Neuron (in vitro differentiated cells): ENCODE measurements around the gene SMPX.

Source experiments
- H2AFZ ChIP-seq: one replicate; pipeline ENCODE4 v1.6.1; 2013; ENCODE audit warnings: low read depth, mild to moderate bottlenecking, inconsistent platforms, low read length, moderate library complexity
- H3K27me3 ChIP-seq: one replicate; pipeline ENCODE4 v1.6.1; 2013; ENCODE audit warnings: low read length; ENCODE audit not compliant: insufficient read depth
- H3K36me3 ChIP-seq: one replicate; pipeline ENCODE4 v1.6.1; 2013; ENCODE audit warnings: low read length; ENCODE audit not compliant: insufficient read depth
- H3K4me1 ChIP-seq: one replicate; pipeline ENCODE4 v1.6.1; 2013; ENCODE audit warnings: low read length; ENCODE audit not compliant: insufficient read depth
- H3K4me3 ChIP-seq: 2 replicates; pipeline ENCODE4 v1.5.1; 2013; ENCODE audit warnings: mild to moderate bottlenecking, low read length, moderate library complexity
- H3K9me3 ChIP-seq: one replicate; pipeline ENCODE4 v1.6.1; 2013; ENCODE audit warnings: low read length

The SMPX gene

GRCh38 chrX:21698272-21698671, 59.6 kb downstream of the SMPX start:
- H3K36me3 ChIP-seq, result no peaks in the 10 kb centered on the region
- no peak overlapping the region for H3K4me3 ChIP-seq
- peaks cover 3% of the 10 kb centered on the region for H3K27me3 ChIP-seq
- no peaks in the 10 kb centered on the region for H3K9me3 ChIP-seq
- H3K4me1 ChIP-seq, result peaks cover 6% of the 10 kb centered on the region
- H2AFZ ChIP-seq, result no peak overlapping the region

- no peak overlapping the region for H3K4me3 ChIP-seq
- H2AFZ ChIP-seq, result no peak overlapping the region
- no peaks in the 10 kb centered on the region for H3K4me1 ChIP-seq
- no peaks in the 10 kb centered on the region for H3K36me3 ChIP-seq
- H3K27me3 ChIP-seq, result peaks cover 5% of the 10 kb centered on the region
- no peaks in the 10 kb centered on the region for H3K9me3 ChIP-seq
Measured at GRCh38 chrX:21691512-21692018, 66.4 kb downstream of the SMPX start.

- H3K9me3 ChIP-seq, result peaks cover 2% of the 10 kb centered on the region
Measured at GRCh38 chrX:21683941-21684340, 74.0 kb downstream of the SMPX start.

GRCh38 chrX:21678048-21678612, 79.8 kb downstream of the SMPX start:
- no peaks in the 10 kb centered on the region for H3K9me3 ChIP-seq
- H3K36me3 ChIP-seq, result no peaks in the 10 kb centered on the region
- H3K4me3 ChIP-seq, result no peak overlapping the region
- H2AFZ ChIP-seq, result no peak overlapping the region
- no peaks in the 10 kb centered on the region for H3K4me1 ChIP-seq
- H3K27me3 ChIP-seq, result peaks cover 4% of the 10 kb centered on the region

More at GRCh38 chrX:21683941-21684340, 74.0 kb downstream of the SMPX start:
- Histone ChIP-seq H3K4me1 (no peaks in the 10 kb centered on the region), H3K4me3 (no peak overlapping the region), H3K27me3 (peaks cover 3% of the 10 kb centered on the region), H2AFZ (no peak overlapping the region), H3K36me3 (no peaks in the 10 kb centered on the region)

GRCh38 chrX:21675931-21676330, 82.0 kb downstream of the SMPX start:
- H3K36me3 ChIP-seq, result no peaks in the 10 kb centered on the region
- no peak overlapping the region for H3K4me3 ChIP-seq
- no peaks in the 10 kb centered on the region for H3K4me1 ChIP-seq
- no peaks in the 10 kb centered on the region for H3K9me3 ChIP-seq
- H2AFZ ChIP-seq, result no peak overlapping the region
- H3K27me3 ChIP-seq, result peaks cover 4% of the 10 kb centered on the region

- no peaks in the 10 kb centered on the region for H3K36me3 ChIP-seq
- H3K27me3 ChIP-seq, result peaks cover 4% of the 10 kb centered on the region
- no peaks in the 10 kb centered on the region for H3K4me1 ChIP-seq
- H3K9me3 ChIP-seq, result no peaks in the 10 kb centered on the region
- H2AFZ ChIP-seq, result no peak overlapping the region
- H3K4me3 ChIP-seq, result no peak overlapping the region
Measured at GRCh38 chrX:21674430-21675186, 83.3 kb downstream of the SMPX start.

GRCh38 chrX:21666679-21667078, 91.2 kb downstream of the SMPX start:
- Histone ChIP-seq H3K27me3 (no peaks in the 10 kb centered on the region), H3K9me3 (no peaks in the 10 kb centered on the region), H3K4me1 (no peaks in the 10 kb centered on the region), H2AFZ (no peak overlapping the region), H3K36me3 (no peaks in the 10 kb centered on the region), H3K4me3 (no peak overlapping the region)

- H2AFZ ChIP-seq, result no peak overlapping the region
- H3K9me3 ChIP-seq, result no peaks in the 10 kb centered on the region
- H3K4me1 ChIP-seq, result peaks cover 2% of the 10 kb centered on the region
- H3K27me3 ChIP-seq, result no peaks in the 10 kb centered on the region
- no peaks in the 10 kb centered on the region for H3K36me3 ChIP-seq
- no peak overlapping the region for H3K4me3 ChIP-seq
Measured at GRCh38 chrX:21666252-21666651, 91.7 kb downstream of the SMPX start.

- no peaks in the 10 kb centered on the region for H3K9me3 ChIP-seq
- H3K27me3 ChIP-seq, result no peaks in the 10 kb centered on the region
- no peak overlapping the region for H3K4me3 ChIP-seq
- no peak overlapping the region for H2AFZ ChIP-seq
- no peaks in the 10 kb centered on the region for H3K36me3 ChIP-seq
- H3K4me1 ChIP-seq, result peaks cover 2% of the 10 kb centered on the region
Measured at GRCh38 chrX:21662761-21663160, 95.2 kb downstream of the SMPX start.

- Histone ChIP-seq H3K36me3 (no peaks in the 10 kb centered on the region), H2AFZ (no peak overlapping the region), H3K4me1 (peaks cover 2% of the 10 kb centered on the region), H3K9me3 (peaks cover 4% of the 10 kb centered on the region), H3K4me3 (no peak overlapping the region), H3K27me3 (no peaks in the 10 kb centered on the region)
Measured at GRCh38 chrX:21661316-21661715, 96.6 kb downstream of the SMPX start.

GRCh38 chrX:21660156-21660555, 97.8 kb downstream of the SMPX start:
- peaks cover 2% of the 10 kb centered on the region for H3K4me1 ChIP-seq
- no peaks in the 10 kb centered on the region for H3K27me3 ChIP-seq
- peaks cover 7% of the 10 kb centered on the region for H3K9me3 ChIP-seq
- H3K4me3 ChIP-seq, result no peak overlapping the region
- H3K36me3 ChIP-seq, result no peaks in the 10 kb centered on the region
- H2AFZ ChIP-seq, result no peak overlapping the region

- H3K9me3 ChIP-seq, result peaks cover 7% of the 10 kb centered on the region
- H2AFZ ChIP-seq, result no peak overlapping the region
- H3K36me3 ChIP-seq, result no peaks in the 10 kb centered on the region
- no peak overlapping the region for H3K4me3 ChIP-seq
- no peaks in the 10 kb centered on the region for H3K27me3 ChIP-seq
- H3K4me1 ChIP-seq, result peaks cover 2% of the 10 kb centered on the region
Measured at GRCh38 chrX:21659320-21659719, 98.6 kb downstream of the SMPX start.

GRCh38 chrX:21658746-21659145, 99.2 kb downstream of the SMPX start:
- Histone ChIP-seq H2AFZ (no peak overlapping the region), H3K9me3 (peaks cover 7% of the 10 kb centered on the region), H3K4me3 (no peak overlapping the region), H3K27me3 (no peaks in the 10 kb centered on the region), H3K4me1 (peaks cover 2% of the 10 kb centered on the region), H3K36me3 (no peaks in the 10 kb centered on the region)
